ENCODE measurements around the gene AJAP1. TPM values are rescaled to one million over a fixed set of nuclear protein-coding genes. Genes with fewer than 3 reads are reported as not detected.

AJAP1 gene
- total RNA-seq, 2 experiments from 2014 or later: not detected

DNA sequence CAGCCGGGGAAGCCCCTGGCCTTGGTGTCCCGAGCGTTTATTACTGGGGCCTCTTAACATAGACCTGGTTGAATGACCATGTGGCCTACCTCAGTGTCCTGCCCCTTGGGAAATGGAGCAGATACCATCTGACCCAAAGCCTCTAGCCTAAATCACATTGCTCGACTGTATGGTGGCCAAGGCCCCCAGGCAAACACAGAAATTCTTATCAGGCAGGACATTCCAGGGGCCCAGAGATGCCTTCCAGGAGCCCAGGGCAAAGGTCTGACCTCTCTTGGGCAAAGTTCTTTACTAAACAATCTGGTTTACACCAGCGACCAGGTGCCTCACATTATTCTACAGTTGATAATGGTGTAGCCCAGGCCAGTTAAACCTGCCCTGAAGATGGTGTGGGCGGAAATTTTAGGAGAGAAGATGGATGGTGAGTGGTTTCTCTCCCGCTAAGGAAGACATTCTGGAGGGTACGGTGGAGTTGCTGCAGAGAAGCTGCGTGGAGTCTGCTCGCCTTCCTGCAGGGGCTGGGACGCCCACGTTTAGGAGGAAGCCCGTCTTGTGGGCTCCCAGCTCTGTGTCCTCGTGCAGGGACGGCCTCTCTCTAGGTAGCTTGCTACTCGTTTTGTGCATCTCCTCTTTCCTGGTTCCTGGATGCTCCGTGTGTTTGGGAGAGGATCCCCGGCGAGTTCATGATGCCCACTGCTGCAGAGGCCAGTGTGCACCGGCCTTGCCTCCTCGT is 21.2 kb downstream of the AJAP1 start:
- no peaks in the 10 kb centered on the region for H3K4me1 Mint-ChIP-seq
- no peak for DNase-seq
- H3K4me3 Mint-ChIP-seq: no peak overlapping the region
- H3K27ac Mint-ChIP-seq: no peak overlapping the region
- H3K27me3 Mint-ChIP-seq: no peaks in the 10 kb centered on the region
- H3K36me3 Mint-ChIP-seq: no peaks in the 10 kb centered on the region
- H3K9me3 Mint-ChIP-seq: peaks cover 18% of the 10 kb centered on the region

DNA sequence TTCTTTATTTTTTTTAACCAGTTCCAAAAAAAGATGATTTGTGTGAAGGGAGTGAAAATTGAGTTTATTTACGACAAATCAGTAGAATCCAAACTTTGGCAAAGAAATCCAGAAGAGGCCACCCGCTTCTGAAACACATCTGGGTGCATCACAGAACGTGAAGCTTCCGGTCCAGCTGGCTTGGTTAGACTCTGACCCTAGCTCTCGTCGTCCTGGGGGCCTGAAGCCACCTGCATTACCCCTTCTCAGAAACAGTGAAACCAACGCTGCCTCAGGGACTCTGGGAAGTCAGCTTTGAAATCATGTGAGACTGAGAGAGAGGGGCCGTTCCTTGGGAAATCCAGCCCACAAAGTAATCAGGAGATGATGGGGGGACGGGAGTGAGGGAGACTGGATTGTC is 21.8 kb downstream of the AJAP1 start:
- Mint-ChIP-seq H3K36me3 (no peaks in the 10 kb centered on the region), H3K27me3 (no peaks in the 10 kb centered on the region), H3K4me1 (no peaks in the 10 kb centered on the region), H3K4me3 (no peak overlapping the region), H3K27ac (no peak overlapping the region), H3K9me3 (peaks cover 19% of the 10 kb centered on the region)
- DNase-seq: no peak

DNA sequence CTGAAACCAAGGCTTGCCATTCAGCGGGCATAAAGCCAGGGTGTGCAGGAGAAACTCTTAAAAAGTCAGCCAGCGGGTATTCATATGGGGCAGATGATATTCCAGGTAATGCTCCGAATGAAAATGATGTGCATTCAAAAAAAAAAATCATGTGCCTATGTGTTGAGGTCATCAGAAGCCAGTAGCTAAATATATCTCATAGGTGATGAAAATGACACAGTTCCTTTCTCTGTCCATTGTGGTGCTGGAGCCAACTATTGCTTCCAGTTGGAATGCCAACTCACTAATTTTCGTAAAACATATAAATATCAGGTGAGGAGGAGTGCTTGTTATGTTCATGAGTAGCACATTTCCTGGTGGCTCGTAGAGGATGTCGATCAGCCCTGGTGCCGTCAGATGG is 23.2 kb downstream of the AJAP1 start:
- no peaks in the 10 kb centered on the region for H3K4me1 Mint-ChIP-seq
- H3K9me3 Mint-ChIP-seq: peaks cover 19% of the 10 kb centered on the region
- no peaks in the 10 kb centered on the region for H3K27me3 Mint-ChIP-seq
- no peak for DNase-seq
- no peaks in the 10 kb centered on the region for H3K36me3 Mint-ChIP-seq
- H3K27ac Mint-ChIP-seq: no peak overlapping the region
- no peak overlapping the region for H3K4me3 Mint-ChIP-seq

DNA sequence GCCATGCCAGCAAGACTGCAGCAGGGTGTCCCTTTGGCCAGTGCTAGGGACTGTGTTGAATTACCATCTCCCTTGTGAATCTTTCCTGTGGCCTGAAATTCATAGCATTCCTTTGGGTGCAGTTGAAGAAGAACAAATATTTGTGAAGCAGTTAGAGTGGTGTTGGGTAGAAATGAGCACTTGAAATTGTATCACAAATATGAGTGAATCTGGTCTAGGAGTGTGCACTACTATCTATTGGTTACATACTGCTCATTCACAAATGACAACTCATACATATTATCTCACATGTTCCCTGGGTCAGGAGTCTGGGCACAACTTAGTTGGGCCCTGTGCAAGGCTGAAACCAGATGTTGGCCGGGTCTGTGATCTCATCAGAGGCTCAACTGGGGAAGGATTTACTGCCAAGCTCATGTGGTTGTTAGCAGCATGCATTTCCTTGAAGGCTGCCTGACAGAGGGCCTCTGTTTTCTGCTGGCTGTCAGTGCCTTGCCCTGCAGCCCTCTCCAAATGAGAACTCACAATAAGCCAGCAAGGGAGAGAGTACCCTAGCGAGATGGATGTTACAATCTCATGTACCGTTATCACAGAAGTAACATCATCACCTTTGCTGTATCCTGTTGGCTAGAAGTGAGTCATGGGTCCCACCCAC is 23.8 kb downstream of the AJAP1 start:
- H3K9me3 Mint-ChIP-seq: peaks cover 19% of the 10 kb centered on the region
- no peaks in the 10 kb centered on the region for H3K4me1 Mint-ChIP-seq
- no peaks in the 10 kb centered on the region for H3K36me3 Mint-ChIP-seq
- no peak overlapping the region for H3K27ac Mint-ChIP-seq
- no peak overlapping the region for H3K4me3 Mint-ChIP-seq
- H3K27me3 Mint-ChIP-seq: no peaks in the 10 kb centered on the region
- no peak for DNase-seq

DNA sequence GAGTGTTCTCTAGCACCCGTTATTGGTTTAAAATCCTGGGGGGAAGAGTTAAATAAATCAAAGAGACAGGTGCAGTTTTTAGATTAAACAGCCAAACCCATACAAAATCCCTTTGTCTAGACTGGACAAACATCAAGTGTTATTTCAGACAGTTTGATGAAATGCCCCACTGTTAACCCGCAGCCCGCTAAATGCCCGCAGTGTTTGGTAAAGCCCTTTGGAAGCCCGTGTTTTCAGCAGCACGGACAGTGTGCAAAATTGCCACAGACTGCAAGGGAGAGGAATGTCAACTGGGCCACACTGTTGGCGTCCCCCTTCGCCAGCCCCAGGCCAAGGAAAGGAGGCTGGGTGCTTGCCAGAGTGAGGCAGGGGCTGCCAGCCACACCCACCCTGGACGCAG is 26.6 kb downstream of the AJAP1 start:
- Mint-ChIP-seq H3K36me3 (no peaks in the 10 kb centered on the region), H3K4me1 (no peaks in the 10 kb centered on the region), H3K4me3 (no peak overlapping the region), H3K9me3 (peaks cover 19% of the 10 kb centered on the region), H3K27me3 (peaks cover 3% of the 10 kb centered on the region), H3K27ac (no peak overlapping the region)
- DNase-seq: no peak

DNA sequence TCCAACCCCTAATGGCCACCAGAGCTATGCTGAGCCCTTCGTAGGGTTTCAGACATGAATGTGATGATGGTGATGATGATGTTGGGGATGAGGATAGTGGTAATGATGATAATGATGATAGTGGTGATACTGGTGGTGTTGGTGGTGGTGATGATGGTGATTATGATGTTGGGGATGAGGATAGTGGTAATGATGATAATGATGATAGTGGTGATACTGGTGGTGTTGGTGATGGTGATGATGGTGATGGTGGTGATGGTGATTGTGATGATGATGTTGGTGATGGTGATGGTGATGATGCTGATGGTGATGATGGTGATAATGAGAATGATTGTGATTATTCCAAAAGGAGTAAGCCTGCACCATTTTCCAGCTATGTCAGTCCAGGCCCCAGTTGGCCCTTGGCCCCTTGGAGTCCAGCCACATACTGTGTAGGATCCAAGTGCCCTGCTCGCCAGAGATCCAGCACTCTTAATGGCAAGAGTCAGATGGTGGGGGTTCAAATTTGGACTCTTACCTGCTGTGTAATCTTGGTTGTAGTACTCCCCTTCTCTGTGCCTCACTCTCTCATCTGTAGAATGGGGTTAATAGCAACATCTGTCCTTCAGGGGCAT is 28.3 kb downstream of the AJAP1 start:
- Mint-ChIP-seq H3K4me1 (no peaks in the 10 kb centered on the region), H3K4me3 (no peak overlapping the region), H3K27me3 (peaks cover 3% of the 10 kb centered on the region), H3K9me3 (peaks cover 18% of the 10 kb centered on the region), H3K36me3 (no peaks in the 10 kb centered on the region), H3K27ac (no peak overlapping the region)
- DNase-seq: no peak

DNA sequence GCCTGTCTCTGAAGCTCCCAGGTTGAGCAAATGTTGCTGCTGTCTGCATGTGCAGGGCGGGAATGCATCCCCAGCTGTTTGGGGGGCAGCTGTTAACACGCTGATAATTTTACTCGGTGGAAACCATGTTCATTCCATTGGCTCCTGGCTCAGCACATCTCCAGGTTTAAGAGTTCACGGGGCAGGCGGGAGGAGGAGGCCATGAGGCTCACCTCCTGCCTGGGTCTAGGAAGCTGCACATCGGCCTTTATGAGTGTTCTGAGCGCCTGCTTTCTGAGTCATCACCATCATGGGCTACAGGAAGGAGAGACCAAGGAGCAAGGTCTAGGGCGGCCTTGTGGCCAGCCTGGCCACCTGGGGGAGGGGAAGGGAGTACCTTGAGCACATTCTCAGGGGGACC is 29.7 kb downstream of the AJAP1 start:
- H3K27me3 Mint-ChIP-seq: peaks cover 3% of the 10 kb centered on the region
- H3K27ac Mint-ChIP-seq: no peak overlapping the region
- DNase-seq: no peak
- H3K4me3 Mint-ChIP-seq: no peak overlapping the region
- no peaks in the 10 kb centered on the region for H3K36me3 Mint-ChIP-seq
- H3K9me3 Mint-ChIP-seq: peaks cover 8% of the 10 kb centered on the region
- H3K4me1 Mint-ChIP-seq: no peaks in the 10 kb centered on the region

DNA sequence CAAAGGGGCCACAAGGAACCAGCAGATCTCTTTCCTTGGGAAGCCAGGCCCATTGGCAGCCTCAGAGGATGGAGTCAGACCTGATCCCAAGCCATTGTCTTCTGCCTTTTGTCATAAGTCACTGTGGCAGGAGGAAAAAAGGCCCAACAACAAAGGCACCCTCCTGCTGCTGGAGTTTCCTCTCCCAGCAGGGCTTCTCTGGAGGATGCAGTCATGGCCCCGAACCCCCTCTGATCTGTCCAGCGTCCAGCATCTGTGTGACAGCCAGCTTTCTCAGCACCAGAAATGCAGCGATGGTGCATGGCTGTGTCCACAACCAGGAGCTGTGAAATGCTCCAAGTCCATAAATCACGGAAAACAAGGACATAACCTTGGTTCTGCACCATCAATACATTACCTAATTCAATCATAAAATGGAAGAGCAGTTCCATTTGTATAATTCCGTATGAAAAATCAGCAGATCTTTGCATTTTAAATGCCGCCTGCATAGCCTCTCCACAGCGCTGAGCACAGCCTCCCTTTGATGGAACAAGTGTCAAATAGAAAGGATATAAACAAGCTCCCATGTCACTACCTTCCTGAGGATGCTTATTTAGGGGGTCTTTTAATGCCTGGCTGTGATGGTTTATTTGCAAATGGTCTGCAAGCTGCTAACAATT is 30.6 kb downstream of the AJAP1 start:
- Mint-ChIP-seq H3K27me3 (peaks cover 3% of the 10 kb centered on the region), H3K4me3 (no peak overlapping the region), H3K4me1 (no peaks in the 10 kb centered on the region), H3K9me3 (peaks cover 3% of the 10 kb centered on the region), H3K36me3 (no peaks in the 10 kb centered on the region), H3K27ac (no peak overlapping the region)
- no peak for DNase-seq

DNA sequence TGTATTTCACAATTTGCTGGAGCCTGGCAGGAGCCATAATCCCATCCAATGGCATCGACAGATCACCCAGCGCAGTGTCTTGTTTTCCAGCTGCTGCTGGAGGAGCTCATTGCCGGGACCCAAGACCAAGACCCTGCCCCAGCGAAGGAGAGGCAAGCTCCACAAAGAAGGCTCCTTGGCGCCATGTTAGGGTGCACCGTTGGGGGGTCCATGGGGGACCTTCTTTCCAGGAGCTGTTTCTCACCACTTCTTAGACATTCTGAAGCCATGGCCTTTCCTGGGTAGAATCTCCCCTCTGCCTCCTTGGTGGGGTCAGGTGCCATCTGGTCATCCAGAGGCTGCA is 31.1 kb downstream of the AJAP1 start:
- Mint-ChIP-seq H3K27me3 (peaks cover 3% of the 10 kb centered on the region), H3K27ac (no peak overlapping the region), H3K36me3 (no peaks in the 10 kb centered on the region), H3K4me1 (no peaks in the 10 kb centered on the region), H3K4me3 (no peak overlapping the region), H3K9me3 (peaks cover 2% of the 10 kb centered on the region)
- DNase-seq: no peak

DNA sequence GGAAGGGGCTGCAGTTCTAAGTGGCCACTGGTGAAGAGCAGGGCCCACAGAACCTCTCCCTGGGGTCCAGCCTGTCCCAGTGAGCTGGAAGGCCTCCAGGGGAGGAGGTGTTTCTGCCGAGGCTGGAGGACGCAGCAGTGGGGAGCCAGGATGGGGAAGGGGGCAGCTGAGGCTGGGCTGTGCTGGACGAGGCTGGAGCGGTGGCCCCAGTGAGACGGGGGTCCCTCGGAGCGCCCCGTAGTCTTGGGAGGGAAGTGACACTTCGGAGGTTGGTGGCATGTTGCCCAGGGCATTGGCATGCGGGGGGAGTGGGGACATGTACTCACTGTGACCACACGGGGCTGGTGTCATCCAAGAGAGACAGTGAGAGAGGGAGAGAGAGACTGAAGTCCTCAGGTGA is 33.5 kb downstream of the AJAP1 start:
- Mint-ChIP-seq H3K27ac (no peak overlapping the region), H3K4me3 (no peak overlapping the region), H3K27me3 (peaks cover 3% of the 10 kb centered on the region), H3K4me1 (no peaks in the 10 kb centered on the region), H3K9me3 (no peaks in the 10 kb centered on the region), H3K36me3 (no peaks in the 10 kb centered on the region)
- DNase-seq: no peak

DNA sequence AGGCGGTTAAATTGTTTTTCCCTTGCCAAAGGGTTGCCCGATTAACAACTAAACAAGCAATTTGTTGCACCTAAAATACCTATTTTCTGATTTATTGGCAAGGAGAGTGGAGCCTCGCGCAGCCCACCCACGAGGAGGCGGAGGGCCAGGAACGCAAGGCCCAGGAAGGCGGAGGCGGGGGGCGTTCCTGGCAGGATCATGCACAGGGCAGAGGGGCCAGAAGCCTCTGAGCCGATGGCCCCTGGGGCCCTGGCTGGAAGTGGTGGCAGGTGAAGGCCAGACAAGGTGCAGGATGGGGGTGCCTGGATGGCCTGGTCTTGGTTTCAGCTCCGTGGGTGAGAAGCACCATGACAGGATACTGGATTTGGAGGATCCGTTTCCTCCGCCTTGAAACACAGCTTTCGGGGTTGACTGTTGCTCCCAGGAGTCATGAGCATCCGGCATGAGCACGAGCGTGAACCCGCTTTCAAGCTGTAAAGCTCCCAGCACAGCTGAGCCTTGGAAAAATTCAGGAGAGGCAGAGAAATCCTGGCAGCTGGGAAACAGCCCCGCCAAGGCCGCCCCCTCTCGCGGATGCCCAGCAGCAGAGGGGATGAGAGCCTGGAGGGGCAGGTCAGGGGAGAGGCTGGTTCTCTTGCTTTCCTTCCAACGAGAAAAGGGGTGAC is 35.0 kb downstream of the AJAP1 start:
- Mint-ChIP-seq H3K4me1 (no peaks in the 10 kb centered on the region), H3K36me3 (no peaks in the 10 kb centered on the region), H3K4me3 (no peak overlapping the region), H3K27ac (no peak overlapping the region), H3K27me3 (no peaks in the 10 kb centered on the region), H3K9me3 (no peaks in the 10 kb centered on the region)
- no peak for DNase-seq

DNA sequence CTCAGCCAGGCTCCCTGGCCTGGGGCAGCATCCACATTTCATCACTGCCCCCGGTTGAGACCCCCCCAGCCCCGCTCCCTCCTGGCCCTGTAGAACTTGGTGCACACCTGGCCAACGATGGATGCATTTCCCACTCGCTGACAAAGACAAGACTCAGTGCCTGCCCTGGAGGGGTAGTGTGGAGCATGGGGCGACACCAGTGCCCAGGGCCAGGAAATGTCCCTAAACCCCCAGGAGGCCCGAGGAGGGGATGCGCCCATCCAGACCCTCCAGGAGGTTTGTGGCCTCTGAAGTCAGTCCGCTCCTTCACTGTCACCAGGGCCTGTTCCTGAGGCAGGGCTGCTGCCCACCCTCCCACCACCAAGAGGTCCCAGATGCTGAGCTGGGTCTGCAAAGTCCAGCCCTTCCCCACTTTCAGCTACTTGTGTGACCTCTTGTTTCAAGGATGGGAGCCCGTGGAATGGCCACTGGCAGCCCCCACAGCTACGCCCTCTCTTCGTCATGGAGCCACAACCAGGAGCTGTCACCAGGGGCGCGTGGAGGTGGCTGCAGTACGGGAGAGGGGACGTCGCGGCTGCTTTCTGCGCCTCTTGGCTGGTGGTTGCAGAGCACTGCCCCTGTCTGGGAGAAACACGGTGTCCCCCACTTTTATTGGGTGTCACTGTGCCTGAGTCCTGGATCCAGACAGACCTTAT is 35.7 kb downstream of the AJAP1 start:
- Mint-ChIP-seq H3K4me1 (no peaks in the 10 kb centered on the region), H3K36me3 (no peaks in the 10 kb centered on the region), H3K27me3 (no peaks in the 10 kb centered on the region), H3K27ac (no peak overlapping the region), H3K9me3 (no peaks in the 10 kb centered on the region), H3K4me3 (no peak overlapping the region)
- no peak for DNase-seq

DNA sequence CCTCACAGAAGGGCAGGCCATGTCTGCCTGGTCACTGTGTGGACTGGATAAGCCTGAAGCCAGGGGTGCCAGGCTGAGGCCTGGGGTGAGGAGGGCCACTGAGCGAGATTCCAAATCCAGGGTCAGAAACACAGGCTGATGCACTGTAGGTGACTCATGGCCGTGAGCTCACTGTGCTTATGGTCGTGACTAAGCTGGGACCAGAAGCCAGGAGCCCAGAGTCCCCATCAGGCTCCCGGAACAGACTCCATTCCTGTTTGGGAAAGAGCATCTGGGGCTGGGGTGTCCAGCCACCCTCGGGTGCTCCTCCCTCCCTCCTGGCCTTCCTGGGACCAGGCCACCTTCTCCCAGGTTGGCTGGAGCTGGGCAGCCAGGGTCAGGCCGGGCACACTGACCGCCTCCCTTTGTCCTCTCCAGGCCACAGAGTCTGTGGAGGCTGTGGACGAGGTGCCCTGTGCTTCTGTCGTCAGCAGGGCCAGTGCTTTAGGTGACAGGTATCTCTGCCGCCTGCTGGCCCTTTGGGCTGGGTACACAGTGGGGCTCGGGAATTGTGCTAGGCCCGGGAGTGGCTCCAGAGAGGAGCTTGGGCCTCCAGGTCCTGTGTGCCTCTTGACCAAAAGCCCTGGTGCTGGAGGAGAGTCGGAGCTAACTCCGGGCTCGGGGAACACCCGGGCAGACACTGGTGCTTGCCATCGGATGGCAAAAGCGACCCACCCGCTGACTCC is 36.7 kb downstream of the AJAP1 start:
- H3K4me3 Mint-ChIP-seq: no peak overlapping the region
- no peak overlapping the region for H3K27ac Mint-ChIP-seq
- H3K27me3 Mint-ChIP-seq: no peaks in the 10 kb centered on the region
- no peak for DNase-seq
- H3K36me3 Mint-ChIP-seq: no peaks in the 10 kb centered on the region
- no peaks in the 10 kb centered on the region for H3K4me1 Mint-ChIP-seq
- H3K9me3 Mint-ChIP-seq: no peaks in the 10 kb centered on the region

DNA sequence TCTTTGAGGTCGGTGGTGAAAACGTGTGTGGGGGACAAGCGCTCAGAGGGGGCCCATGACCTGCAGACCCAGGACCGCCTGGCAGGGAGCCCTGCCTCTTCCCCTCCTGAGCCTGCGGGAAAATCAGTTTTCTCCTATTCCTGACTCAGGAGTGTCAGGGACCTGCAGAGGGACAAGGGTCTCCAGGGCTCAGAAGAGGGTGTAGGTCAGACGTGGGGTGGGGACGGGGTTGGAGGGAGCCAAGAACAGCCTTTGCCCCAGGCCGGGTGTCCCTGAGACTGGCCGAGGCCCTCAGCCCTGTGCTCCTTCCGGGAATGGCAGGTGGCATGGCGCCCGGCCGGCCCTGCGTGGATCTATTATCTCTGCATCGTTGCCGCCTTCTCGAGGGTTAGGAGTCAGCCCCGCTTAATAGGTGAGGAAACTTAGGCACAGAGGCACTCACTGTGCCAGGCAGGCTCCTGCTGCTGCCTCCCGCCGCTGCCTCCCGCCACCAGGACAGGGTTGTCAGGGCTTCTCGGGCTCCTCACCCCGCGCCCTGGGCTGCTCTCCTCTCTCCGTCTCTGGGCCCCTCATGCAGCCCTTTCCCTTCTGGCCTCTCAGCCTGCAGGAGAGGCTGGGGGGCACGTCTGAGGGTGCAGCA is 37.5 kb downstream of the AJAP1 start:
- no peak overlapping the region for H3K27ac Mint-ChIP-seq
- no peaks in the 10 kb centered on the region for H3K4me1 Mint-ChIP-seq
- no peaks in the 10 kb centered on the region for H3K9me3 Mint-ChIP-seq
- no peaks in the 10 kb centered on the region for H3K36me3 Mint-ChIP-seq
- no peak overlapping the region for H3K4me3 Mint-ChIP-seq
- no peak for DNase-seq
- no peaks in the 10 kb centered on the region for H3K27me3 Mint-ChIP-seq

Measured in activated naive CD8-positive, alpha-beta T cell treated with anti-CD3 and anti-CD28 coated beads for 36 hours (primary cell).